ENCODE results near the gene ATF7.
"Not testable (repeated sequence)": the region's sequence is repeated elsewhere in the genome, so short reads cannot be mapped to it uniquely, and the experiment has no call there.

ATF7 gene

DNA sequence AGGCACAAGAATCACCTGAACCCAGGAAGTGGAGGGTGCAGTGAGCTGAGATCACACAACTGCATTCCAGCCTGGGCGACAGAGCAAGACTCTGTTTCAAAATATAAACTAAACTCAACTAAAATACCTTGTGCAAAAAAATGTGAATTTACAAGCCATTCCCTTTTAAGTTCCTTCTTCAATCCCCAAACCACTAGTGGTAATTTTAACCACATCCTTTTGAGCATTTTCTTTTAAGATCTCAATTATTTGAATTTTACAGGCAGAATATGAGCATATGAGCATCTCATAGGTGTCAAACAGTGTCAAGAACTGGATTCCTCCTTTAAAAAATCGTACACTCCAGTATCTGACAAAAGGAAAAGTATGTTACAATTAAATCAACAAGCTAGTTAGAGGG is 61.9 kb downstream of the ATF7 start:
- no peak for DNase-seq

DNA sequence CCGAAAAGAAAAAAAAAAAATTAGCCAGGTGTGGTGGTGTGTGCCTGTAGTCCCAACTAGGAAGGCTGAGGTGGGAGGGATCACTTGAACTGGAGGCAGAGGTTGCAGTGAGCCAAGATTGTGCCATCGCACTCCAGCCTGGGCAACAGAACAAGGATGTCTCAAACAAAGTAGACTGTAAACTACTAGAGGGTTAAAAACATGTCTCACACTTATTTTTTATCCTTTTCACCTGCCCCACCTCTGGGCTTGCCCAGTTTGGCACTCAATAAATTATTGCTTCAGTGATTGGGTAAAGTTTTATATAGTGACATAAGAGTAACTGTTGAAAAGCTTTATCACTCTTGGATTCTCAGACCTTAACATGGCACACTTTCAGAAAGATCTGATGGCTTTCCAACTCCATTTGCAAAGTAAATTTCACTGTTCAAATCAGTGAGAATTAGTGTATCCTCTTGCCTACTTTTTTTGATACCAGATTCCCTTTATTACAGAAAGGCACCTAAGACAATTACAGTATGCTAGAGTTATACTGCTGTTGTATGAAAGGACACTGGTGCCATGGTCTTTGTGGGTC is 62.6 kb downstream of the ATF7 start:
- DNase-seq = no peak

DNA sequence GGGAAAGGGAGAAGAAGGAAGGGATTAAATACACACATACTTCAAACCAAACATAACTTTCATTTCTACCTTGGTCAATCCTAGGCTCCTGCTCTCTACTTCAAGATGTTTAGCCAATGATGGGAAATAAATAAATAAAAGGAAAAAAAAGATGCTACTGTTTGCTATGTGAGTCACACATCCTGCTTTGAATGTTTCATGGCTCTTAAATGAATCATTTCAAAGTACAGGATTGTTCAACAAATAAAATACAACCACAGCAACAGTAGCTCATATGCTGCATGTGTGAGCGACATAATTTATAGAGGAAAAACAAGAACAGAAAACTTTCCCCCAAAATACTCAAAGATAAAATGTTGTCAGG is 64.6 kb downstream of the ATF7 start:
- no peak for DNase-seq

GRCh38 chr12:53560912-53561589 is 65.1 kb downstream of the ATF7 start:
- DNase-seq = no peak

GRCh38 chr12:53560351-53560750 is 65.8 kb downstream of the ATF7 start:
- DNase-seq = no peak

DNA sequence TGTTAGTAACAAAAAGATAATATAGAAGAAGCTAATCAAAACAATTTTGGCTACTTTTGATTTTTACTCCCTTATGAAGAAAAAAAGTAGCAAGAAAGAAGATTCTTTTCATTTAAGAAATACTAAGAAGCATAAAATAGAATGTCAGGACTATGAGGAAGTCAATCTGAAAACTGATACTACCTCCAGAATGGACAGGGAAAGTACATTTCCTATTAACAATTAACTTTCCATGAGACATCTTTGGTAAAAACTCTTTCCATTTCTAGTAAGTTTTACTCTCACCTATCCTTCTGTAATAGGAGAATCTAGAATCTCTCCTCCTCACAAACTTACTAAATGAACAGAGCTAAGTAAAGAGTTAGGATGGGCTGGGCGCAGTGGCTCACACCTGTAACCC is 67.6 kb downstream of the ATF7 start:
- no peak for DNase-seq

GRCh38 chr12:53552361-53553327 is 73.5 kb downstream of the ATF7 start:
- no peak for DNase-seq

DNA sequence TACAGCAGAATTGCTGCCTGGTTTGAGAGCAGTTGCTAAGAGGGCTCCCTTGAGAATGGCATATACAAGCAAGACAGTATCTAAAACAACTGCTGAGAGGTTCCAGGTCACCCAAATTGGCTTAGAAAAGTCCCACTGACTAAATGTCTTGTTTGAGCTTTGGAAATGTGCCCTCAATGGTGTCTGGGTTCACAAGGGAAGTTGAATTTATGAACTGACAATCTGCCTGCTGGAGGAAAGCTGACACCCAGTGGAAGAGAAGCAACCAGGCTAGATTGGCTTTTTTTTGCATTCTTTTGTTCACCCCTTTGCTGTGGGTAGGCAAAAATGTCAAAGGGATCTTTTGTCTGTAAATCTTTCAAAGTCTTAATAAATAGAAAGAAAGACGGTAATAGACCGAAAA is 74.3 kb downstream of the ATF7 start:
- no peak for DNase-seq

- no peak for DNase-seq
Observed at GRCh38 chr12:53550595-53550994, 75.6 kb downstream of the ATF7 start.

DNA sequence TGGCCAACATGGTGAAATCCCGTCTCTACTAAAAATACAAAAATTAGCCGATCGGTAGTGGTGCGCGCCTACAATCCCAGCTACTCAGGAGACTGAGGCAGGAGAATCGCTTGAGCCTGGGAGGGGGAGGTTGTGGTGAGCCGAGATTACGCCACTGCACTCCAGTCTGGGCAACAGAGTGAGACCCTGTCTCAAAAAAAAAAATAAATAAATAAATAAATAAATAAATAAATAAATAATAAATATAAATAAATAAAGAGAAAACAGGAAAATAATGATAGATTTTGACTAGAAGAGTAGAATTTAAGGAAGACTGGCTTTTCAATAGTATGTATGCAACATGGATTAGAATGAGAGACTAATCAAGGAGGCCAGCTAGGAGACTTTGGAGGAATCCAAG is 76.1 kb downstream of the ATF7 start:
- DNase-seq = not testable (repeated sequence)

GRCh38 chr12:53548354-53548753 is 77.8 kb downstream of the ATF7 start:
- DNase-seq = not testable (repeated sequence)

- DNase-seq = peak; percentile 60 to 91
Observed at GRCh38 chr12:53543539-53543938, 82.6 kb downstream of the ATF7 start.

- no peak for DNase-seq
Observed at GRCh38 chr12:53539526-53539925, 86.7 kb downstream of the ATF7 start.

DNA sequence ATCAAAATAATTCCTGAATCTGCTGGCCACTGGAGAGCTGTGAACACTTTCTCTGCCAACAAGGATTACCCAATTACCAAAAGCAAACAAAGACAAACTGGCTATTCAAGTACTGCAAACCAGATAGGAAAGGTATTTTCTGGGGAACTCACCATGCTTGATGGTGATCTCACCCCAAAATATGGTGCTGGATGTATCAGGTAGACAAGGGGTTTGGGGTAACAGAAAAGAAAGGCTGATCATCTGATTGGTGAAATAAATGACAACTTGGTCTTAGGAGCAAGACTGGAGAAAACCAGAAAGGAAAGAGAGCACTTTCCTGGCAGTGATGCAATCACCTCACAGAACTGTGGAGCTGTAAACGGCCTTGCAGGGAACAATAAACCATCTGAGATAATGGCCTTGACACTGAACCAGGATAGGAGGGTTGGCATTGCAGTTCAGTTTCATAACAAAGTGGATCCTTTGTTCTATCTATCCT is 87.9 kb downstream of the ATF7 start:
- peak; percentile 24 to 54 for DNase-seq

DNA sequence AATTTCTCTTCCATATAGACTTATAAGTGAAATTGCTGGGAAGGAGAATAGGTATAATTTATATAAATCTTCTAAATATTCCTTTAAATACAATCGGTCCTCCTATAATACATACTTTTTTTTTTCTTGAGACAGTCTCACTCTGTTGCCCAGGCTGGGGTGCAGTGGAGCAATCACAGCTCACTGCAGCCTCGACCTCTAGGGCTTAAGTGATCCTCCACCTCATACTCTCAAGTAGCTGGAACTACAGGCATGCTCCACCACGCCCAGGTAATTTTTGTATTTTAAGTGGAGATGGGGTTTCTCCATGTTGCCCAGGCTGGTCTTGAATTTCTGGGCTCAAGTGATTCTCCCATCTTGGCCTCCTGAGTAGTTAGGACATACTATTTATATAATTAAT is 89.2 kb downstream of the ATF7 start:
- no peak for DNase-seq

- peak in 1 of 2 donors; percentile 62 for DNase-seq
Observed at GRCh38 chr12:53533471-53533870, 92.7 kb downstream of the ATF7 start.

DNA sequence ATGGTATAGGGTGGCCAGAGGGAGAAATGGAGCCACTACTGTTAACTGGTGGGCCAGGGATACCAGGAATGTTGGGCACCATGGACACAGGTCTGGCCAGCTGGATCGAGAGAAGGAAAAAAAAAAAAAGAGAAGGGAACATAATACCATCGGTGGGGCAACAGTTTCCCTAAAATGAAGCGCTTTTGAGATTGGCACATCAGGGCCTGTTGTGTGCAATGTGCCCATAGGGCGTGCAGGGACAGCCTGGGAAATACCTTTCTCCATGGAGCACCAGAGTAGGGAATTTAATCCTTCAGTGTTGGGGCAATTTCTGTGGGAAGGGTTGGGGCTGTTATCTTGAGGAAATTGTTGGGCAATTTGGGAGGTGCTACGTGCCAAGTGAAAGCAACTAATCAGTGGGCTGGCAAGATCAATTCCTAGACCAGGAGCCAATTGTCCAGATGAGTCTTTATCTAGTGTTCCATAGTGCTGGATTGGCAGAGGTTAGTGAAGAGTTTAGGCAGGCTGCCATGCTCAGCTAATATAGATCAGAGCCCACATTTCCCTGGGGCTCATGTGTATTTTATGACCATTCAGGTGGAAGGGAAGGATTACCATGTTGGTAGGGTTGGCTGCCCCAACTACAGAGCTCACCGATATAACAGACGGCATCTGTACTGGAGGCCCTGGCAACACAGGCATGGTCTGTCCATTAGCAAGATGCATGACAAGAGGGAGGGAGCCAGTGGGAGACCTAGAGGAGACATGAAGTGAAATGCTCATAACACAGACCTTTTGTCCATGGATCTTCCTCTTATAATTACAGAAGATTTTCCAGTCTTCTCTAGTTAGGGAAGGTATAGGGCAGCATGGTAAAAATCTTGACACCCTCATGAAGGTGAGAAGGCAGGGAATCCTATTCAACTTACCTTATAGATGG is 93.4 kb downstream of the ATF7 start:
- no peak for DNase-seq

DNA sequence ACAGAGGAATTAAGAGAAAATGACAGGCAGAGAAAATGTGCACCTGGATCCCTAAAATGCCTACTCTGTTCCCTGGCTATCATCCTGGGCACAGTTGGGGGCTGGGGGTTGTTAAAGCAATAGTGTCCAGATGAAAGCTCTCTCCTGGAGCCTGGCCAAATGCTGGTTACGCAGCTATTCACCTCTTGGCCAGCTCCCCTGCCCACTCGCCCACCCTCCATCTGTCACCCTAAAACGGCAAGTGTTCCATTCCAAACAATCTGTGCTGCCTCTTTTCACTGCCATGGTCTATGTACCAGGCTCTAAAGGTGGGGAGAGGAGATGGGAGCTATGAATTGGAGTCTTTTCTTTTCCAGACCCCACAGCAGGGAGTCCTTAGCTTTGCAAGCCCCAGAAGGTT is 94.2 kb downstream of the ATF7 start:
- DNase-seq = no peak

DNA sequence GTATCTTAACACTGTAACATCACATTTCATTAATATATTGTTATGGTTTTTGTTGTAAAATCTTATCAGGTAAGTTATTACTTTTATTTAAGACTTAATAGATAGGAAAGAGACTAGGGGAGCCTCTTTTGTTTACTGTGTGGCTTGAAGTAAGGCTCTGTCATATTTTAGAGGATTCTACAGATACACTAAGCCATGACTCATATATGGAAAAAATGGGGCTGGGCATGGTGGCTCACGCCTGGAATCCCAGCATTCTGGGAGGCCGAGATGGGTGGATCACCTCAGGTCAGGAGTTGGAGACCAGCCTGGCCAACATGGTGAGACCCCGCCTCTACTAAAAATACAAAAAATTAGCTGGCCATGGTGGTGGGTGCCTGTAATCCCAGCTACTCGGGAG is 95.3 kb downstream of the ATF7 start:
- DNase-seq = no peak

DNA sequence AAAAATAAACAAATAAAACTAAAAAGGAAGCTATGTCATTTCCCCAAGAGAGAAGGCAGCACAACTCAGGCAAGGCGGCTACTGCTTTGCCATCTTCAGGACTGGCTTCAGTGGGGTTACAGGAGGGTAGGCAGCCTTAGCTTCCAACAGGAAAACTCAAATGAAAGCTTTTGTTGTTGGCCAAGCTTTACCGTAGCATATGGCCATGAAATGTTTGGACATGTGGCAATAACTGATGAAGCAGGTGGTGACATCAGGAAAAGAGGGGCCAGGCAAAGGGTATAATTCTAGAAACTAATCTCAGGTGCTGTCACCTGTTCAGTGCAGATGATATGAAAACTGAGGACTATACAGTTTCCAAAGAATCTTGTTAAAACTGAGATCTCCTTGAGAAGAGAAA is 96.1 kb downstream of the ATF7 start:
- no peak for DNase-seq

GRCh38 chr12:53524476-53524875 is 101.7 kb downstream of the ATF7 start:
- no peak for DNase-seq

DNA sequence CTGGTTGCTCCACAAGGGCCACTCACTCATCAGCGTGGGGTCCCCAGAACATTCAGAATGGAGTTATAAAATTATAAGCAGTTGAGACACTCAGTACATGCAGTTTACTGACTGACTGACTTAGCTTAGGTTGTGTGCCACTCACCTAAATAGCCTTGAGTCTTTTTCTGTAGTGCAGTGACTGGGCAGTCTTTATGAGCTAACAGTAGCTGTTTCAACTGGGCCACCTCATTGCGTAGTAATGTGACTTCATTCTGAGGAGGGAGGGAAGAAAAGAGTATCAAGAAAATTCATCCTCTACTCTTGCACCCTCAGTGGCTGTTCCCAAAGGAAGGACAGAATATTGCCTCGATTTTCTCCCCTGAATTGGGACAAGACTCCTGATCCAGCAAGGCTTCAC is 103.1 kb downstream of the ATF7 start:
- no peak for DNase-seq

DNA sequence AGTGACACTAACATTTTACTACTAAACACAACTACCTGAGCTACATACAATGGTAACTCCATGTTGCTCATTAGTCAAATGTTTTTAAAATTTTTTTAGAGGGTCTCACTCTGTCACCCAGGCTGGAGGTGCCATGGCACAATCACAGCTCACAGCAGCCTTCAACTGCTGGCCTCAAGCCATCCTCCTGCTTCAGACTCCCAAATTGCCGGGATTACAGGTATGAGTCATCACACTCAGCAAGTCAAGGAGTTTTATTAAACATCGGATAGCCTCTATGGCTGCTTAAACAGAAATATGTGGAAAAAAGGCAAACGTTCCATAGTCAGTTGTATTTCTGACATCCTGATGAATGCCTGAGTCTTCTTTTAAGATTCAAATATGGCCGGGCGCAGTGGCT is 107.8 kb downstream of the ATF7 start:
- no peak for DNase-seq

Data from hippocampal formation (tissue), 2 donors.